ENCODE data around the gene ROGDI. TPM values are rescaled to one million over a fixed set of nuclear protein-coding genes. Genes with fewer than 3 reads are reported as not detected.

ROGDI gene
- total and polyA plus RNA-seq, 2 of the 13 experiments (the other 11 are each of a cell fraction or from before 2014, with no cell fraction given), result 19.2 to 42.1 TPM

- TF ChIP-seq TFDP1 (CRISPR knock-in tag; IDR thresholded peaks at IDR 0.05; ENCODE audit: borderline replicate concordance) (peak; percentile 60; the same call in 1 of the 2 replicates), EZH2 (conservative IDR thresholded peaks at IDR 0.05; ENCODE audit: low read depth, low read length) (no peak), HNRNPLL (IDR thresholded peaks at IDR 0.05; ENCODE audit: low read depth, low read length, poor library complexity, severe bottlenecking) (peak; percentile 77), ZBTB38 (CRISPR knock-in tag; IDR thresholded peaks at IDR 0.05) (peak; percentile 76), SALL1 (CRISPR knock-in tag; IDR thresholded peaks at IDR 0.05) (peak; percentile 74), PRDM10 (CRISPR knock-in tag; IDR thresholded peaks at IDR 0.05; ENCODE audit: low read depth) (no peak), ATF7-NPFF (CRISPR knock-in tag; IDR thresholded peaks at IDR 0.05; ENCODE audit: low read depth) (peak; percentile 85), ZNF282 (IDR thresholded peaks at IDR 0.05; ENCODE audit: partially characterized antibody) (no peak), GABPA (IDR thresholded peaks at IDR 0.05; ENCODE audit: low read depth, low read length) (peak; percentile 63), GABPA (CRISPR knock-in tag; IDR thresholded peaks at IDR 0.05; ENCODE audit: low read depth) (peak; percentile 85), SALL2 (CRISPR knock-in tag; IDR thresholded peaks at IDR 0.05) (peak; percentile 42; the same call in 1 of the 2 replicates), DR1 (CRISPR knock-in tag; IDR thresholded peaks at IDR 0.05) (peak; percentile 78; the same call in 1 of the 2 replicates), ZBED4 (CRISPR knock-in tag; IDR thresholded peaks at IDR 0.05; ENCODE audit: borderline replicate concordance) (0 out of 2 replicates have a peak, but pooled peaks have one; percentile 24), ZNF766 (CRISPR knock-in tag; IDR thresholded peaks at IDR 0.05; ENCODE audit: borderline replicate concordance) (0 out of 2 replicates have a peak, but pooled peaks have one; percentile 46), FOSL2 (CRISPR knock-in tag; IDR thresholded peaks at IDR 0.05) (0 out of 2 replicates have a peak, but pooled peaks have one; percentile 30), TAF1 (CRISPR knock-in tag; IDR thresholded peaks at IDR 0.05) (peak; percentile 87), ADNP (CRISPR knock-in tag; IDR thresholded peaks at IDR 0.05) (peak; percentile 91)
- TF ChIP-seq, protein P1, sequence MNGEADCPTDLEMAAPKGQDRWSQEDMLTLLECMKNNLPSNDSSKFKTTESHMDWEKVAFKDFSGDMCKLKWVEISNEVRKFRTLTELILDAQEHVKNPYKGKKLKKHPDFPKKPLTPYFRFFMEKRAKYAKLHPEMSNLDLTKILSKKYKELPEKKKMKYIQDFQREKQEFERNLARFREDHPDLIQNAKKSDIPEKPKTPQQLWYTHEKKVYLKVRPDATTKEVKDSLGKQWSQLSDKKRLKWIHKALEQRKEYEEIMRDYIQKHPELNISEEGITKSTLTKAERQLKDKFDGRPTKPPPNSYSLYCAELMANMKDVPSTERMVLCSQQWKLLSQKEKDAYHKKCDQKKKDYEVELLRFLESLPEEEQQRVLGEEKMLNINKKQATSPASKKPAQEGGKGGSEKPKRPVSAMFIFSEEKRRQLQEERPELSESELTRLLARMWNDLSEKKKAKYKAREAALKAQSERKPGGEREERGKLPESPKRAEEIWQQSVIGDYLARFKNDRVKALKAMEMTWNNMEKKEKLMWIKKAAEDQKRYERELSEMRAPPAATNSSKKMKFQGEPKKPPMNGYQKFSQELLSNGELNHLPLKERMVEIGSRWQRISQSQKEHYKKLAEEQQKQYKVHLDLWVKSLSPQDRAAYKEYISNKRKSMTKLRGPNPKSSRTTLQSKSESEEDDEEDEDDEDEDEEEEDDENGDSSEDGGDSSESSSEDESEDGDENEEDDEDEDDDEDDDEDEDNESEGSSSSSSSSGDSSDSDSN (CRISPR knock-in tag; IDR thresholded peaks at IDR 0.05), result peak; percentile 81
Measured at GRCh38 chr16:4766875-4767628, 35.4 kb downstream of the ROGDI start, which contains the start of gene ZNF500 (continued).
